Uterus (tissue), 4 donors: ENCODE results near the gene CCDC170. TPM values are rescaled to one million over a fixed set of nuclear protein-coding genes. Genes with fewer than 3 reads are reported as not detected.

Source experiments
- DNase-seq, 2 donors: peaks; one replicate each; pipeline ENCODE4 v3.0.0-alpha.2; 2019 to 2020
- H3K27ac ChIP-seq, 2 donors: fragments of 200-600 bp; sonication (generic); 1 replicate in 1 of 2; 2 replicates in 1 of 2; pipeline ENCODE4 v1.5.1; 2016 to 2018
- H3K27me3 ChIP-seq, 2 donors: fragments of 200-600 bp; sonication (generic); one replicate each; pipeline ENCODE4 v1.5.1; 2018 to 2019; ENCODE audit warnings: control low read depth in 1 of 2
- H3K36me3 ChIP-seq, 2 donors: fragments of 200-600 bp; sonication (generic); one replicate each; pipeline ENCODE4 v1.5.1; 2019; ENCODE audit warnings: control low read depth in 1 of 2
- H3K4me1 ChIP-seq, 2 donors: fragments of 200-600 bp; sonication (generic); one replicate each; pipeline ENCODE4 v1.5.1; 2018 to 2019; ENCODE audit warnings: control low read depth in 1 of 2
- H3K4me3 ChIP-seq, 2 donors: fragments of 200-600 bp; sonication (generic); 1 replicate in 1 of 2; 2 replicates in 1 of 2; pipeline ENCODE4 v1.5.1; 2018 to 2019; ENCODE audit warnings: mild to moderate bottlenecking in 1 of 2
- H3K9me3 ChIP-seq, 2 donors: fragments of 200-600 bp; sonication (generic); one replicate each; pipeline ENCODE4 v1.5.1; 2019; ENCODE audit warnings: control low read depth in 1 of 2
- CTCF ChIP-seq, 4 experiments: fragments of 200-600 bp in 2 of 4; fragments of 450-650 bp in 2 of 4; sonication (generic) in 2 of 4; IDR thresholded peaks; one replicate each; pipeline ENCODE4 v1.5.1; 2016 to 2019; ENCODE audit warnings: antibody characterized with exemption in 4 of 4, mild to moderate bottlenecking in 2 of 4, moderate library complexity in 1 of 4
- POLR2A ChIP-seq, 2 donors: fragments of 450-650 bp; IDR thresholded peaks; one replicate each; pipeline ENCODE4 v1.6.1; 2016; ENCODE audit warnings: antibody characterized with exemption in 2 of 2, mild to moderate bottlenecking in 1 of 2, moderate library complexity in 1 of 2
- intact Hi-C: fragments of 100-400 bp; cut with DNase I; formaldehyde crosslinking; loops from one replicate; pipeline ENCODE4 v1.15.1; 2023; ENCODE audit warnings: low total_unique reads
- total RNA-seq, 4 donors: library from RNA; depleted of rRNA in 3 of 4; stranded (reverse); fragments of >200 nt in 3 of 4; gene quantifications; one replicate each; pipeline versions ENCODE4 v1.1.0 to v1.2.4, GENCODE V29; 2014 to 2023
- donor health status: DM: yes; HTN: yes; CAD: no.

Gene CCDC170
- total RNA-seq, 4 donors from 2014 or later = 0.29 to 14.2 (median 4.1) TPM

- no peaks in the 10 kb centered on the region for H3K27me3 ChIP-seq
- no peak for DNase-seq
- H3K27ac ChIP-seq = no peak overlapping the region
- H3K36me3 ChIP-seq = no peaks in the 10 kb centered on the region
- no peaks in the 10 kb centered on the region for H3K9me3 ChIP-seq
- no peaks in the 10 kb centered on the region for H3K4me1 ChIP-seq
- no peak for TF ChIP-seq CTCF (IDR thresholded peaks at IDR 0.05)
- no peak overlapping the region for H3K4me3 ChIP-seq
- intact Hi-C loops = no loop called here
These were observed 29.1 kb upstream of the CCDC170 start for GRCh38 chr6:151464702-151465101.

- Histone ChIP-seq H3K4me1 (no peaks in the 10 kb centered on the region), H3K27ac (no peak overlapping the region), H3K27me3 (no peaks in the 10 kb centered on the region), H3K4me3 (no peak overlapping the region), H3K9me3 (no peaks in the 10 kb centered on the region), H3K36me3 (no peaks in the 10 kb centered on the region)
- TF ChIP-seq POLR2A (IDR thresholded peaks at IDR 0.05) = no peak
- peak; percentile 70 to 84 (median 77) for TF ChIP-seq CTCF (IDR thresholded peaks at IDR 0.05)
- intact Hi-C loops = loop anchor here (10.0 kb wide), 1 partner anchor 61 kb away; no protein-coding TSS in a partner anchor
- peak in 1 of 2 donors; percentile 50 for DNase-seq
These were observed 17.9 kb upstream of the CCDC170 start for GRCh38 chr6:151475653-151476523.

GRCh38 chr6:151477726-151478125 is 16.1 kb upstream of the CCDC170 start:
- TF ChIP-seq POLR2A (IDR thresholded peaks at IDR 0.05) (no peak), CTCF (IDR thresholded peaks at IDR 0.05) (no peak)
- Histone ChIP-seq H3K27ac (no peak overlapping the region), H3K36me3 (no peaks in the 10 kb centered on the region), H3K27me3 (no peaks in the 10 kb centered on the region), H3K9me3 (no peaks in the 10 kb centered on the region), H3K4me1 (no peaks in the 10 kb centered on the region), H3K4me3 (no peak overlapping the region)
- intact Hi-C loops = loop anchor here (10.0 kb wide), 1 partner anchor 63 kb away; no protein-coding TSS in a partner anchor
- no peak for DNase-seq

GRCh38 chr6:151478670-151479069 is 15.1 kb upstream of the CCDC170 start:
- Histone ChIP-seq H3K4me3 (no peak overlapping the region), H3K4me1 (no peaks in the 10 kb centered on the region), H3K27me3 (no peaks in the 10 kb centered on the region), H3K27ac (no peak overlapping the region), H3K36me3 (no peaks in the 10 kb centered on the region), H3K9me3 (no peaks in the 10 kb centered on the region)
- intact Hi-C loops = loop anchor here (10.0 kb wide), 1 partner anchor 64 kb away; no protein-coding TSS in a partner anchor
- DNase-seq = no peak
- TF ChIP-seq POLR2A (IDR thresholded peaks at IDR 0.05) (no peak), CTCF (IDR thresholded peaks at IDR 0.05) (no peak)

- no peaks in the 10 kb centered on the region for H3K27me3 ChIP-seq
- no peaks in the 10 kb centered on the region for H3K36me3 ChIP-seq
- H3K4me3 ChIP-seq = no peak overlapping the region
- TF ChIP-seq POLR2A (IDR thresholded peaks at IDR 0.05) (no peak), CTCF (IDR thresholded peaks at IDR 0.05) (no peak)
- H3K27ac ChIP-seq = peak overlapping the region; percentile 70 to 76
- DNase-seq = no peak
- no peaks in the 10 kb centered on the region for H3K9me3 ChIP-seq
- intact Hi-C loops = no loop called here
- H3K4me1 ChIP-seq = no peaks in the 10 kb centered on the region
These were observed 12.0 kb upstream of the CCDC170 start for GRCh38 chr6:151481786-151482185.
